GM21576 (cell line): ENCODE data around the gene FAN1.
A peak's percentile ranks its signal among the peaks of the same experiment; 100 is the strongest.
"Not testable (repeated sequence)": the region's sequence is repeated elsewhere in the genome, so short reads cannot be mapped to it uniquely, and the experiment has no call there.

Experiments used
- ATAC-seq: cut with Tn5 transposase; IDR thresholded peaks from one replicate; pipeline ENCODE4 v1.9.1; 2021; ENCODE audit warnings: mild to moderate bottlenecking, moderate library complexity; ENCODE audit not compliant: unreplicated experiment

Gene FAN1

GRCh38 chr15:30903497-30904187 lies at the start of gene FAN1:
Gene FAN1 (plus strand): TSS chr15:30903915. CDS start chr15:30904664, 749 bp downstream.
- peak; percentile 80 for ATAC-seq

DNA sequence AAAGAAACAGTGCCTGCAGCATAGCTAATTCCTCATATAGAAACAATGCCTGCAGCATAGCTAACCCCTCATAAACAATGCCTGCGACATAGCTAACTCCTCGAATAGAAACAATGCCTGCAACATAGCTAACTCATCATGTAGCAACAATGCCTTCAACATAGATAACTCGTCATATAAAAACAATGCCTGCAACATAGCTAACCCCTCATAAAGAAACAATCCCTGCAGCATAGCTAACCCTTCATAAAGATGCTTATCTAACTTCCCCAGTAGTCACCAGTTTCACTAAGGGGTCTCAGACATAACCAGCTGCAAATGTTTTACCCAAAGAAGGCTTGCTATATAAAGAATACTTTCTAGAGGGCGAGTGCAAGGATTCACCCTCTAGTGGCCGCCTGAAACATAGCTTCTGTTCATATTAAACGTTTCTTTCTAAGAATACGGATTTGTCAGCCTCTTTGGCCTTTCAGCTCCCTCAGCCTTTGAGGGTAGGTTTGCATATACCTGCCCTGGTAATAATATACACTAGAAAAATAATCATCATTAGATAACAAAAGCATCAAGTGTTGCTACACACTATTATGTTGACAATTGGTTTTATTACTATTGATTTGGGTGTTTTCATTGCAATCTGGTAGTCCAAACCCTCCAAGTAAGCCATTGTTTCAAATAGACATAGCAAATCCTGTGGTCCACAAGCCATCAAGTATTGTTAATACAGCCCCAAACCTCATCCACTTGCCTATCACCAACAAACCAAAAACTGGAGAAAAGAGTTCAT lies 44.4 kb upstream of the FAN1 start:
- no peak for ATAC-seq

GRCh38 chr15:30865257-30865656 lies 38.5 kb upstream of the FAN1 start:
- ATAC-seq: no peak

DNA sequence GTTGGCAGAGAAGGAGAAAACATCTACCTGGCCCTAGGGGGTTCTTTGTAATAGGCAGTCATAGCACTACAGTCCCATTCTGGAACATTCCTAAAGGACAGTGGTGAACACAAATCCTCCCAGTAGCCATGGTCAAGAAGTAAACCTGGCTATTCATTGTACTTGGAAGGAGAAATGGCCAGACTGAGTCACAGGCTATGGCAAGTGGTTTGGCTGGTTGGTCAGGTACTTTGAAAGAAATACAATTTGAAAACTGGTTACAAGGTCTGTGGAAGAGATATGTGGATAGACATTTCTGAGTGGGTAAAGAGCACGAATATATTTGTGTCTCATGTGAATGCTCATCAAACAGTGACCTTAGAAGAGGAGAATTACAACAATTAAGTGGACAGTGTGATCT lies 33.0 kb upstream of the FAN1 start:
- ATAC-seq: no peak

DNA sequence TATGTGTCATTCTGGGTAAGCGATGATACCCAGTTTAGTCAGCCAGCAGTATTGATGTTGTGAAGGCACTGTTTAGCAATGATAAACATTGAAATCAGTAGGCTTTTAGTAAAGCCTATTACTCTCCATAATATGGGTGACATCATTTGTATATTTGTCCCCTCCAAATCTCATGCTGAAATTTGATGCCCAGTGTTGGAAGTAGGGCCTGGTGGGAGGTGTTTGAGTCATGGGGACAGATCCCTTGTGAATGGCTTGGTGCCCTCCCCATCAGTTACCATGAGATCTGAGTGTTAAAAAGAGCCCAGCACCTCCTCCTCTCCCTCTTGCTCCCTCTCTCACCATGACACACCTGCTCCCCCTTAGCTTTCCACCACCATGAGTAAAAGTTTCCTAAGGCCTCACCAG lies 31.4 kb upstream of the FAN1 start:
- no peak for ATAC-seq

GRCh38 chr15:30877070-30877469 lies 26.6 kb upstream of the FAN1 start:
- ATAC-seq: no peak

- ATAC-seq: no peak
Measured at GRCh38 chr15:30878515-30878914, 25.2 kb upstream of the FAN1 start.

- no peak for ATAC-seq
Measured at GRCh38 chr15:30882849-30883433, 20.8 kb upstream of the FAN1 start.

- not testable (repeated sequence) for ATAC-seq
Measured at GRCh38 chr15:30883666-30884065, 20.0 kb upstream of the FAN1 start.

DNA sequence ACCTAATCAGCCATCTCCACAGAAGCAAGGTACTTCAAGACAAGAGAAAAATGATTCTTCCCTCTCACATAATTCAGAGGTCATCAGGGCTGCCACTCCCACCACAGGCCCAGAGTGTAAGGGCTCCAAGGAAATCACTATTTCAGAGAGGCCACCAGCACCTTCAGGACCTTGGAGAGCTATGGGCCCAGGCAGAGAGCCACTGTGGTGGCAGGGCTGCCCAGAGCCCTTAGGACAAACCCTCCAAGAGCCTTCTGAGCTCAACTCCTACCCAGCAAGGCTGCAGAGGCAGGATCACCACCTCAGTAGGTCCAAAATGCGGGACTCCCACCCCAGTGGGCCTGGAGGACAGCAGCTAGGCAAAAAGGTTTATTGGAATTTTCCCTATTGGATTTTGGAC lies 17.9 kb upstream of the FAN1 start:
- ATAC-seq: no peak

GRCh38 chr15:30889196-30889595 lies 14.5 kb upstream of the FAN1 start:
- ATAC-seq: no peak

GRCh38 chr15:30895461-30896210 lies 8.1 kb upstream of the FAN1 start:
- no peak for ATAC-seq

GRCh38 chr15:30896211-30896606 lies 7.5 kb upstream of the FAN1 start:
- ATAC-seq: no peak

DNA sequence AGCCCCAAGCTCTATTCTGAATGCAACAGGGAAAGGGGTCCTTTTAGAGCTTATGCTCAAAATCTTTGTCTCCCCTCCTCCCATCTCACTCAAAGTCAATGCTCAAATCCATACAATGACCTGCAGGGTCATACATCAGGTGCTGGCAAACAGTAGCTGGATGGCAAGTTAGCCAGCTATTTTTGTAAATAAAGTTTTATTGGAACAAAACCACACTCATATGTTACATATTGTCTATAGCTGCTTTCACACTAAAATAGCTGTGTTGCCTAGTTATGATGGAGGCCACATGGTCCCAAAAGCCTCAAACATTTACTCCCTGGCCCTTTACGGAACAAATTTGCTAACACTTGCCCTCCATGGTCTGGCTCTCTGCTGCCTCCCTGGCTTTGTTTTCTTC lies 1.8 kb upstream of the FAN1 start:
- no peak for ATAC-seq

- no peak for ATAC-seq
Measured at GRCh38 chr15:30904812-30905211, 1.1 kb downstream of the FAN1 start.

DNA sequence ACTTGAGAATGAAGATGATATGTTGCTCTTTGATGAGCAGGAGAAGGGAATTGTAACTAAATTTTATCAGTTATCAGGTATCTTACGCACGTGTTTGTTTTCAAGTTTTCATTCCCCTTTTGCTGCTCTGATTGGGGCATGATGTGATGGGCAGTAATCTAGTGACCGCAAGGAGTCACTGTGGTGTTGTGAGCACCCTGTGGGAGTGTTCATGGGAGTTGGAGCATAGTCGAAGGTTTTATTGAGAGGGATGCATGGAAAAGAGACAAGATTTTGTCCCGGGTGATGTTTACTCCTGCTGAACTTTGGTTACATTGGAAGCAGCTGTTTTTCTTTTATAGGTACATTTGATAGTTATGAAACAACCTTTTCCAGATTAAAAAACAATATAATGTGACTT lies 2.1 kb downstream of the FAN1 start:
- ATAC-seq: no peak

- ATAC-seq: no peak
Measured at GRCh38 chr15:30906366-30906765, 2.7 kb downstream of the FAN1 start.

- ATAC-seq: no peak
Measured at GRCh38 chr15:30913761-30914160, 10.0 kb downstream of the FAN1 start.

DNA sequence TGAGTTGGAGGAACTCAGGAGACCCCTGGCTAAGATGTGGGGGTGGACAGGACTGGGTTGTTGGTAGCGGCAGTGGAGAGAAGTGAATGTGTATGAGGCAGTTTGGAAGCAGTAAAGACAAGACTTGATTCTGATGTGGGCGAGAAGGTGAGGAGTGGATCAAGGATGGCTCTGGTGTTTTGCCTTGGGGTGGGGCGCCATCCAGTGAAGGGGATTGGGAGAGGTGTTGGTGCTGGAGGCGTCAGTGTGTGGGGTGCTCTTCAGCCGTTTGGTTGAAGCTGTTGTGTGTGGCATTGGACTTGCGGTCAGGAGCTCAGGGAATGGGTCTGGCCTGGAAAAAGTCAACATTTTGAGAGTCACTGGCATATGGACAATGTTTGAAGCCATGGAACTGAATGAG lies 13.3 kb downstream of the FAN1 start:
- ATAC-seq: no peak

- no peak for ATAC-seq
Measured at GRCh38 chr15:30917675-30918074, 14.0 kb downstream of the FAN1 start.

- no peak for ATAC-seq
Measured at GRCh38 chr15:30918366-30918765, 14.7 kb downstream of the FAN1 start.
